Measurements from ENCODE around the gene CCK.

The CCK gene

GRCh38 chr3:42266085-42266484 is at the start of gene CCK:
CCK (minus strand) TSS chr3:42266185; CDS start chr3:42263630, 2,555 bp downstream.
- no peak for DNase-seq (ENCODE audit: low spot score)
- TF ChIP-seq CTCF (conservative IDR thresholded peaks at IDR 0.05; ENCODE audit: low read depth), result no peak
- CTCF ChIA-PET, result no interaction called here
- no peak within 1 kb of the TSS for H3K27ac ChIP-seq
- POLR2A ChIA-PET (ENCODE audit: low non-redundant PET), result no interaction called here

GRCh38 chr3:42314411-42314810 is 48.4 kb upstream of the CCK start:
- POLR2A ChIA-PET (ENCODE audit: low non-redundant PET), result no interaction called here

GRCh38 chr3:42308651-42309050 is 42.7 kb upstream of the CCK start:
- no peak for DNase-seq (ENCODE audit: low spot score)
- POLR2A ChIA-PET (ENCODE audit: low non-redundant PET), result no interaction called here
- CTCF ChIA-PET, result no interaction called here
- no peak for TF ChIP-seq CTCF (conservative IDR thresholded peaks at IDR 0.05; ENCODE audit: low read depth)
- no peak overlapping the region for H3K27ac ChIP-seq

More at GRCh38 chr3:42314411-42314810, 48.4 kb upstream of the CCK start:
- no peak for TF ChIP-seq CTCF (conservative IDR thresholded peaks at IDR 0.05; ENCODE audit: low read depth)
- no peak overlapping the region for H3K27ac ChIP-seq
- DNase-seq (ENCODE audit: low spot score), result no peak
- CTCF ChIA-PET, result no interaction called here

GRCh38 chr3:42306499-42306898 is 40.5 kb upstream of the CCK start:
- no peak overlapping the region for H3K27ac ChIP-seq
- TF ChIP-seq CTCF (conservative IDR thresholded peaks at IDR 0.05; ENCODE audit: low read depth), result no peak
- ChIA-PET POLR2A (ENCODE audit: low non-redundant PET) (no interaction called here), CTCF (no interaction called here)
- no peak for DNase-seq (ENCODE audit: low spot score)

GRCh38 chr3:42302924-42303634 is 37.1 kb upstream of the CCK start:
- DNase-seq (ENCODE audit: low spot score), result no peak
- TF ChIP-seq CTCF (conservative IDR thresholded peaks at IDR 0.05; ENCODE audit: low read depth), result no peak
- ChIA-PET POLR2A (ENCODE audit: low non-redundant PET) (no interaction called here), CTCF (no interaction called here)
- no peak overlapping the region for H3K27ac ChIP-seq

GRCh38 chr3:42301446-42302175 is 35.6 kb upstream of the CCK start:
- CTCF ChIA-PET, result no interaction called here

More at GRCh38 chr3:42301446-42302175, 35.6 kb upstream of the CCK start:
- DNase-seq (ENCODE audit: low spot score), result no peak
- no peak overlapping the region for H3K27ac ChIP-seq
- POLR2A ChIA-PET (ENCODE audit: low non-redundant PET), result no interaction called here
- TF ChIP-seq CTCF (conservative IDR thresholded peaks at IDR 0.05; ENCODE audit: low read depth), result no peak

Measured in RWPE1 (cell line).